ENCODE results near the gene TCF3.
A peak's percentile ranks its signal among the peaks of the same experiment; 100 is the strongest.

TCF3 gene

DNA sequence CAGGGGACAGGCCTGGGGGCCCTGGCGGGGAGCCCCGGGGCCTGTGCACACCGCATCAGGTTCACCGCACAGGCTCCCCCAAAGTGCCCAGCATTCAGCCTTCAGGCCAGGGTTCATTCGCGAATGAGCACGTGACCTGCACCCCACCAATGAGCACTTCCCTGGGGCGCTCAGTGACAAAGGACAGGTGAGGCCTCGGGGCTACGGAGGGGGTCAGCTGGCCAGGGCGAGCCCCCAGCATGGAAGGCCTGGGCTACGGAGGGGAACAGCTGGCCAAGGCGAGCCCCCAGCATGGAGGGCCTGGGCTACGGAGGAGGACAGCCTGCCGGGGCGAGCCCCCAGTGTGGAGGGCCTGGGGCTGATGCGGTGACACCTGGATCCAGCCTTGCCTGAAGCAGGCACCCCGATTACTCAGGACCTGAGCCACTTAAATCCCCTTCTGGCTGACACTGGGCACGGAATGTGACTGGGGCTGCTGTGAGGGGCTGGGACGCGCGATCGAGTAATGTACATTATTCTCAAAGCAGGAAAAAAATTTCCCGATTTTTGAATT lies 23.1 kb downstream of the TCF3 start:
- Mint-ChIP-seq H3K9me3 (no peaks in the 10 kb centered on the region), H3K27ac (no peak overlapping the region), H3K4me1 (no peaks in the 10 kb centered on the region), H3K27me3 (no peaks in the 10 kb centered on the region), H3K4me3 (no peak overlapping the region), H3K36me3 (no peaks in the 10 kb centered on the region)

DNA sequence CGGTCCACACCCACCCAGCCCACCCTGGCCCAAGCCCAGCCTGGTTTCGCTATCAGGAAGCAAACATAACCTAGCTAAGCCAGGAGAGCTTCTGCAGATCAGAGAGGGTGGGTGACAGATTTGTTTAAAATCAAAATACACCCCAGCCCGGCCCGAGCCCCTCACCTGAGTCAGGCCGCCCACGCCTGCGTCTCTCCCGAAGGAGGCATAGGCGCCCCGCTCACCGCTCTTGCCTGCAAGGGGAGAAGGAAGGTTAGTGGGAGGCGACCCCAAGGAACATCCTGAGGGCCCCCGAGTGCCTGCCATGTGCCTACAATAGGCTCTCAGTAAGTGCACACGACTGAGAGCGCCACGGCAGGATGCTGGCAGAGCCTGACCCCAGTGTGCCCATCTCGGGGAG lies 25.2 kb downstream of the TCF3 start:
- Mint-ChIP-seq H3K27ac (no peak overlapping the region), H3K9me3 (no peaks in the 10 kb centered on the region), H3K4me1 (no peaks in the 10 kb centered on the region), H3K27me3 (no peaks in the 10 kb centered on the region), H3K36me3 (peaks cover 4% of the 10 kb centered on the region), H3K4me3 (no peak overlapping the region)

DNA sequence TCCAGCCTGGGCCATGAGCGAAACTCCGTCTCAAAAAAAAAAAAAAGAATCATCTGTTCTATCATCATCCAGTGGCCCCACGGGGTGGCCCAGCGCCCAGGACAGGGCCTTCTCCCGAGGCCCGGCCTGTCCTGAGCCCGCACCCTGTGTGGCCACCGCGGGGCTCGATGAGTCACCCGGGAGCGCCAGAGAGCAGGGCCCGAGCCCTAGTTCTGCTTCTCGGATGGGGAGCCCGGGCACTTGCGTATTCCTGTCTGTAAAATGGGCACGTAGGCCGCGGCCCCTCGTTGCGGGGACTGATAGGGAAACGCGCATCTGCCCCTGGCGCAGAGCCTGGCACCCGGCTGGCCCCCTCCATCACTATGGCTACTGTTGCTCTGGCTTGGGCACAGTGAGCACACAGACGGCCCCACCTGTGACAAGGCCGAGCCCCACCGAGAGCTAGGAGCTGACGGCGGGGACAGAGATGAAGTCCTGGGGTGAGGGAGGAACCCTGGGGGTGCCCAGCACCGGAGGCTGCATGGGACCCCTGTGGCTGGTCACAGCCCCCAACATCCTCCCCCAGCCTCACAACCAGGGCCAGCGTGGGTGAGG lies 25.9 kb downstream of the TCF3 start:
- Mint-ChIP-seq H3K4me1 (no peaks in the 10 kb centered on the region), H3K4me3 (no peak overlapping the region), H3K36me3 (peaks cover 4% of the 10 kb centered on the region), H3K27ac (no peak overlapping the region), H3K9me3 (no peaks in the 10 kb centered on the region), H3K27me3 (no peaks in the 10 kb centered on the region)

DNA sequence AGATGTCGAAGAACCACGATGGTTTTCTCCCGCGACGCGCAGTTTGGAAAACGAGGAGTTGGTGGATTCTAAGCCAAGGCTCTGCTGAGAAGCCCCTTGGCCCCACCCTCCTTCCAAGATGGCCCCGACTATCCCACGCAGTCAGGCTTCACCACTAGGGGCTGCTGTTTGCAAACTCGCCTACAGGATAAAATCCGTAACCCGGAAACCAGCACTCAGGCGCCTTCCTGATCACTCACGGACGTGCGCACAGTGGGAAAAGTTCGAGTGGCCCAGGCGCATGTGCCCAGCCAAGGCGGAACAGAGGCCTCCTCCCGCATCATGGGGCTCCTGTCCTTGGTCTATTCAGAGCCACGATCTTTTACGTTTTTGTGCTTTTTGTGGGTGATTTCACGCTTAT lies 28.0 kb downstream of the TCF3 start:
- Mint-ChIP-seq H3K36me3 (peaks cover 4% of the 10 kb centered on the region), H3K27me3 (no peaks in the 10 kb centered on the region), H3K9me3 (no peaks in the 10 kb centered on the region), H3K27ac (no peak overlapping the region), H3K4me3 (no peak overlapping the region), H3K4me1 (no peaks in the 10 kb centered on the region)

DNA sequence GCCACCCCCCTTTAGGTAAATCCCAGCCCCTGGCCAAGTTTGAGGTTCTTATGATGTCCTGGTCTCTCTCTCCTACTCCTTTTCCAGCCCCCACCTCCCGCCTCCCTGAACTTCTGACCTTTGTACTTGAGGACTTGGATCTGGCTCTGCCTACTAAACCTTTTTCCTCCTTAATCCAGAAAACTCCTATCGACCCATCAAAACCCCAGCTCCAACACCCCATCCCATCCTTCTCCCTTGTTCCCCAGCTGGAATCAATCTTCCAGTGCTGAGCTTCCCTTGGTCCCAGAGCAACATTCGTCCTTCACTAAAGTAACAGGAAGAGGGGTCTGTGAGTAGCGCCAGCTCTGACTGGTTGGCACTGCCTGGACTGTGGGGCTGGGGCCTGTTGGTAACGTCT lies 29.9 kb downstream of the TCF3 start:
- Mint-ChIP-seq H3K9me3 (no peaks in the 10 kb centered on the region), H3K27ac (peak overlapping the region; percentile 59), H3K4me1 (peaks cover 8% of the 10 kb centered on the region), H3K4me3 (no peak overlapping the region), H3K27me3 (no peaks in the 10 kb centered on the region), H3K36me3 (peaks cover 4% of the 10 kb centered on the region)

DNA sequence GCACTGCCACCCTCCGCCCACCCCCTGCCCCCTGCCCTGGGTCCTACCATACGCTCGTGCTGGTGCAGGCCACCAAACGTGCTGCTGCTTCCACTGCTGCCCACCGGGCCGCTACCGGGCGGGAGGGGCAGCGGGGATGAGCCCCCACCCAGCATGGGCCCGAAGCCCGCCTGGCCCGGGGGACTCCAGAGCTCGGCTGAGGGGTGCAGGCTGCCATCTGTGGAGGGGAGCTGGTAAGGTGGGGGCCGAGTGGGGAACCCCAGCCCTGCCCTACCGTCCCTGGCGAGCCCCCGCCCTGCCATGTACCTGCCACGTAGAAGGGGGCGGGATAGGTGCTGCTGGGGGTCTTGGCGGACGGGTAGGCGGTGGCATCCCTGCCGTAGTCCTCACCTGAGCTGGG lies 30.4 kb downstream of the TCF3 start:
- Mint-ChIP-seq H3K27ac (no peak overlapping the region), H3K4me3 (no peak overlapping the region), H3K9me3 (no peaks in the 10 kb centered on the region), H3K4me1 (peaks cover 13% of the 10 kb centered on the region), H3K27me3 (no peaks in the 10 kb centered on the region), H3K36me3 (peaks cover 4% of the 10 kb centered on the region)

DNA sequence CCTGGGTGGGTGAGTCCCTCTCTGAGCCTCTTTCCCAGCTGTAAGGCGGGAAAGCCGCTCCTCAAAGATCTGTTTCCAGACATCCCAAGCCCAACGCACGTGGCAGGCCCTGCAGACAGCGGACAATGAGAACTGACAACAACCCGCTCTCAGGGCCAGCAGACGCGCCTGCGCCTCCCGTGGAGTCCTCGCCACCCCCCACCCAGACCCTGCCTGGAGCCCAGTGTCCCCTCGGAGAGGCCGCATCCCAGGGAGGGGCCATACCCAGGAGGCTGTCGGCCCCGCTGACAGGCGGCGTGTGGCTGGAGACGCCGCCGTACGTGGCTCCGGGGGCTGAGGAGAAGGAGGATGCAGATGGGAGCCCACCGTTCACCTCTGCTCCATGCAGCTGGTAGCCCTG lies 30.8 kb downstream of the TCF3 start:
- H3K36me3 Mint-ChIP-seq: peaks cover 4% of the 10 kb centered on the region
- peaks cover 17% of the 10 kb centered on the region for H3K4me1 Mint-ChIP-seq
- H3K27ac Mint-ChIP-seq: no peak overlapping the region
- no peaks in the 10 kb centered on the region for H3K9me3 Mint-ChIP-seq
- no peaks in the 10 kb centered on the region for H3K27me3 Mint-ChIP-seq
- H3K4me3 Mint-ChIP-seq: no peak overlapping the region

DNA sequence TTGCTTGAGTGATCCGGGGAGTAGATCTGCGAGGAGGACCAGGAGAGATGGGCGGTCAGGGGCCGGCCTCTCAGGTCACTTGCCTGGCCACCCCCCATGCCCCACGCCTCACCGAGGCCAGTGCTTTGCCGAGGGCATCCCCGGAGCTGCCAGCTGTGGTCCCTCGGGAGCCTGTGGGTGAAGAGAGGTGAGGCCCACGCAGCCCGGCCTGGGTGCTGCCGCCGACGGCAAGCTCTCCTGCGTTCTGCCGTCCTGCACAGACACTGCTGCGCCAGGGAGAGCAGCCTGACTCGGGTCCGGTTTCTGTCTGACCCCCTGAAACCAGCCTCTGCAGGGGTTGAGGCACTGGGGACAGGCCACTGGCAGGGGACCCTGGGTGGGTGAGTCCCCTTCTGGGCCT lies 31.4 kb downstream of the TCF3 start:
- peaks cover 19% of the 10 kb centered on the region for H3K4me1 Mint-ChIP-seq
- no peaks in the 10 kb centered on the region for H3K27me3 Mint-ChIP-seq
- H3K4me3 Mint-ChIP-seq: no peak overlapping the region
- no peaks in the 10 kb centered on the region for H3K9me3 Mint-ChIP-seq
- H3K36me3 Mint-ChIP-seq: peaks cover 4% of the 10 kb centered on the region
- H3K27ac Mint-ChIP-seq: no peak overlapping the region

DNA sequence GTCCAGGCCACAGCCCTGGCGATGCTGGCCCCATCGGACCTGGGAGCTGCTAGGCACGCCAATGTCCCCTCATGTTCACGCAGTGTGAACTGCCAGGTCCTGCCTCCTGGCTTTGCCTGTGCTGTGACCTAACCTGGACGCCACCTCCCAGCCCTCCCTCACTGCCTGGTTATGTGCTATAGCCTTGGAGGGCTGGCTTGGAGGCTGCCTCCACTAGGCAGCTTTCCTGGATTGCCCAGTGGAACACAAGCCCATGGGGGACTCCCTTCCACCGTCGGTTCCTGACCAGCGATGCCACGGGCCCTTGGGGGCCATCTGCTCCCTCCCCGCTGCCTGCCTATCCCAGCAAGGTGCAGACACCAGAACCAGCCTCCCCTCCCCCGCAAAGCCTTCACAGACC lies 31.9 kb downstream of the TCF3 start:
- no peaks in the 10 kb centered on the region for H3K9me3 Mint-ChIP-seq
- no peaks in the 10 kb centered on the region for H3K27me3 Mint-ChIP-seq
- no peak overlapping the region for H3K4me3 Mint-ChIP-seq
- H3K27ac Mint-ChIP-seq: no peak overlapping the region
- peaks cover 19% of the 10 kb centered on the region for H3K4me1 Mint-ChIP-seq
- peaks cover 7% of the 10 kb centered on the region for H3K36me3 Mint-ChIP-seq

DNA sequence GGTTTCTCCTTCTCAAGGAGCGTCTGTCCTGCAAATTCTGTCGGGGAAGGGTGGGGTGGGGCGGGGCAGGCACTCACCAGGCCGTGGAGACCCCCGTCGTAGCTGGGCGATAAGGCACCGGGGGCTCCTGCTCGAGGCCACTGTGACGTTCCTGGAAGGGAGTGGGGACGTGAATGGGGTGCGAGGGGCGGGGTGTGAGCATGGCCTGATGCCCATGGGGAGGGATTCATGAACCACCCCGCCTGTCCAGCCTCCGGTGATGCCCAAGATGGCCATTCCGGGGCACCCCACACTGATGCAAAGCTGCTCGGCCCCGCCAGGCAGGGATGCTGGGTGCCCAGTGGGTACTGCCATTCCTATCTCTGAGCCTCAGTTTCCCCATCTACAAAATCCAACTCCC lies 32.7 kb downstream of the TCF3 start:
- H3K4me3 Mint-ChIP-seq: no peak overlapping the region
- H3K36me3 Mint-ChIP-seq: peaks cover 10% of the 10 kb centered on the region
- H3K27me3 Mint-ChIP-seq: no peaks in the 10 kb centered on the region
- no peaks in the 10 kb centered on the region for H3K9me3 Mint-ChIP-seq
- no peak overlapping the region for H3K27ac Mint-ChIP-seq
- peaks cover 19% of the 10 kb centered on the region for H3K4me1 Mint-ChIP-seq

DNA sequence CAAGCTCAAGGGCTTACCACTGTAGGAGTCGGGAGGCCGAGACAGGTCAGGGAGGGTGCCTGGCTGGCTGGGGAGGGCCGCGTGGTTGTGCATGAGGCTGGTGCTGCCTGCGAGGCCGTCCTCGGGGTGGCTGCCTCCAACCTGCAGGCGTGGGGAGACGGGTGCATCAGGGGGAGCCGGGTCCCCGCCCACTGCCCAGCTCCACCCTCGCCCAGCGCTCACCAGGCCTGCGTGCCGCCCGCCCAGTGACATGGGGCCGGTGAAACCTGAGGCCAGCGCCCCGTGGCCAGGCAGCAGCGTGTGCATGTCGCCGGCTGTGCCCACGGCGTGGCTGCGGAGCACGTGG lies 33.3 kb downstream of the TCF3 start:
- H3K27me3 Mint-ChIP-seq: no peaks in the 10 kb centered on the region
- no peak overlapping the region for H3K4me3 Mint-ChIP-seq
- peaks cover 19% of the 10 kb centered on the region for H3K4me1 Mint-ChIP-seq
- H3K27ac Mint-ChIP-seq: no peak overlapping the region
- peaks cover 10% of the 10 kb centered on the region for H3K36me3 Mint-ChIP-seq
- no peaks in the 10 kb centered on the region for H3K9me3 Mint-ChIP-seq

DNA sequence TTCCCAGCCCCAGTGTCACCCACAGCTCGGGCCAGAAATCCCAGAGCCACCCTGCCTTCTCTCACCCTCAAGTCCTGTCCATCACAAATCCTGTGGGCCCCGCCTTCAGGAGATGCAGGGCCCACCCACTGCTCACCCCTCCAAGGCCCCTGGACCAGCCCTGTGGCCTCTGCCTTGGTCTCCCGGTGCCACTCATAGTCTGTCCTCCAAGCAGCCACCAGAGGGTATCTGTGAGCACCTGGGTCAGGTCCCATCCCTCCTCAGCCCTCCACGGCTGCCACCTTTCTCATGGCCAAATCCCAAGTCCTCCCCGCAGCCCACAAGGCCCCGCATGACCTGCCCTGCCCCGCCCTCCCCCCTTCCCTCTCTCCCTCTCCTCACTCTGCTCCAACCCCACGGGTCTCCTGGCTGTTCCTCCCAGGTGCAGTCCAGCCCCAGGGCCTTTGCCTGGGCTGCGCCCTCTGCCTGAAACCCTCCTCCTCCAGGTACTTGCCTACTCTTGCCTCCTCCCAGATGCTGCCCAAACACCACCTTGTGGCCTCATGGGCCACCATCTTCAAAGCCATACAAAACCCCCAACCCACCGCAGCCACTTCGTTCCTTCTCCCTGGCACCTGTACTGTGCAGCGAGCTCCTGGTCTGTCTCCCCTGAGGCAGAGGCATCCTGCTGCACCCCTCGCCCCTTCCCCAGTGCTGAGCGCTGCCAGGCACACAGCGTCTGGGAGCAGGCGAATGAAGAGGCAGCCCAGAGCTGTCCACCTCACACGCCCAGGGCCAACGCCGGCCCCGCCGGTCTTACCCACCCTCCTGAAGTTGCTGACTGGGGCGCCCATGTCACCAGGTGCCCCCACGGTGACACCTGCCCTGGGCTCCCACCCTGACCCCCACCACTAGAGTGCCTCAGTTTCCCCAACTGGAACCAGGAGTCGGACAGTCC lies 34.0 kb downstream of the TCF3 start:
- Mint-ChIP-seq H3K4me1 (peaks cover 19% of the 10 kb centered on the region), H3K27me3 (no peaks in the 10 kb centered on the region), H3K4me3 (no peak overlapping the region), H3K27ac (no peak overlapping the region), H3K9me3 (no peaks in the 10 kb centered on the region), H3K36me3 (peaks cover 10% of the 10 kb centered on the region)

DNA sequence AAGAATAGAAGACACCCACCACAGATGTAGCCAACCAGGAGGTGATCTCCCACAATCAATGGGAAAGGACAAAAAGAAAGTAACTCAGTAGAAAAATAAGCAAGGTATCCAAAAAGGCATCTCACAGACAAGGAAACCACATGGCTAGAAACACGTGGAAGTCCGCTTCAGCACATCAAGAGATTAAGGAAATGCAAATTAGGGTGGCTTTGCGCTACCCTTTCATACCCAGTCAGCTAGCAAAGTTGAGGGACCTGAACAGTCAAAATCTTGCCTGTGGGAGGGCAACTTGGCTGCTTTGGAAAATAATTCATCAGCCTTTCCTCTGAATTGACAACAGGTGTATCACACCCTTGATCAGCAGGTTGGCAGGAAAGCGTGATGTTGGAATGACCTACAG lies 35.5 kb downstream of the TCF3 start:
- no peaks in the 10 kb centered on the region for H3K27me3 Mint-ChIP-seq
- no peak overlapping the region for H3K4me3 Mint-ChIP-seq
- H3K4me1 Mint-ChIP-seq: peaks cover 19% of the 10 kb centered on the region
- peaks cover 6% of the 10 kb centered on the region for H3K36me3 Mint-ChIP-seq
- H3K27ac Mint-ChIP-seq: peak overlapping the region; percentile 5
- no peaks in the 10 kb centered on the region for H3K9me3 Mint-ChIP-seq

DNA sequence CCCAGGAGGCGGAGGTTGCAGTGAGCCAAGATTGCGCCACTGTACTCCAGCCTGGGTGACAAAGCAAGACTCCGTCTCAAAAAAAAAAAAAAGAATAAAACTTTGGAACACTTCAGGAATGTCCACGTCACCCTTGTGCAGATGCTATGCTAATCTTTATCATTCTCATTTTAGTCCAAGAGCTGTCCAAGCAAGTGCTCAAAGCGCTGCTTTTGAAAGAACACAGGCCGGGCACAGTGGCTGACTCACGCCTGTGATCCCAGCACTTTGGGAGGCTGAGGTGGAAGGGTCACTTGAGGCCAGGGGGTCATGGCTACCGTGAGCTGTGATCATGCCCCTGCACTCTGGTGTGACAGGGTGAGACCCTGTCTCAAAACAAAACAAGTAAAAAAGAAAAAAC lies 36.0 kb downstream of the TCF3 start:
- H3K27me3 Mint-ChIP-seq: no peaks in the 10 kb centered on the region
- no peak overlapping the region for H3K4me3 Mint-ChIP-seq
- peaks cover 19% of the 10 kb centered on the region for H3K4me1 Mint-ChIP-seq
- no peaks in the 10 kb centered on the region for H3K9me3 Mint-ChIP-seq
- H3K36me3 Mint-ChIP-seq: peaks cover 6% of the 10 kb centered on the region
- H3K27ac Mint-ChIP-seq: peak overlapping the region; percentile 5

DNA sequence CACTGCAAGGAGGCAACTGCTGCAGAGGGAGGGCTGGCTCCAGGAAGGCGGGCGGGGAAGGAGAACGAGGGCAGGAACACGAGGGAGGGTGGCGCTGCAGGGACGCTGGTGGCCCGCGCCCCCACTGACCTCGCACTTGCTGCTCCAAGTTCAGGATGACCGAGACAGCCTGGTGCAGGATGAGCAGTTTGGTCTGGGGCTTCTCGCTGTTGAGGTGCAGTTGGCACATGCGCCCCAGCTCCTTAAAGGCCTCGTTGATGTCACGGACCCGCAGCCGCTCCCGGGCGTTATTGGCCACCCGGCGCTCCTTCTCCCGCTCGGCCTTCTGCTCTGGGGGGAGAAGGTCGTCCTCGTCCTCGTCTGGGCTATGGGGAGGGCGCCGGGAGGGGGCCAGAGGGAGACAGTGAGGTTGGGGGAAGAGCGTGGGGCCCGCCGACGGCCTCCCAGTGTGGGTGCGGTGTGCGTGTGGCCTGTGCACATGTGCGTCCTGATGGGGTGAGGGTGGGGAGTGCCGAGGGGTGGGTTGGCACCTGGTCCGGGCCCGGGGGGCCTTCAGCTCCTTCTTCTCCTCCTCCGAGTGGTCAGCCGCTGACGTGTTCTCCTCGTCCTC lies 37.2 kb downstream of the TCF3 start:
- Mint-ChIP-seq H3K4me1 (peaks cover 29% of the 10 kb centered on the region), H3K27ac (no peak overlapping the region), H3K4me3 (no peak overlapping the region), H3K9me3 (no peaks in the 10 kb centered on the region), H3K36me3 (peaks cover 6% of the 10 kb centered on the region), H3K27me3 (no peaks in the 10 kb centered on the region)
